ENCODE results near the gene RARRES2. TPM values are rescaled to one million over a fixed set of nuclear protein-coding genes. Genes with fewer than 3 reads are reported as not detected.

The RARRES2 gene
- total and polyA plus RNA-seq, 4 donors, result 25.1 to 234 (median 68.1) TPM

DNA sequence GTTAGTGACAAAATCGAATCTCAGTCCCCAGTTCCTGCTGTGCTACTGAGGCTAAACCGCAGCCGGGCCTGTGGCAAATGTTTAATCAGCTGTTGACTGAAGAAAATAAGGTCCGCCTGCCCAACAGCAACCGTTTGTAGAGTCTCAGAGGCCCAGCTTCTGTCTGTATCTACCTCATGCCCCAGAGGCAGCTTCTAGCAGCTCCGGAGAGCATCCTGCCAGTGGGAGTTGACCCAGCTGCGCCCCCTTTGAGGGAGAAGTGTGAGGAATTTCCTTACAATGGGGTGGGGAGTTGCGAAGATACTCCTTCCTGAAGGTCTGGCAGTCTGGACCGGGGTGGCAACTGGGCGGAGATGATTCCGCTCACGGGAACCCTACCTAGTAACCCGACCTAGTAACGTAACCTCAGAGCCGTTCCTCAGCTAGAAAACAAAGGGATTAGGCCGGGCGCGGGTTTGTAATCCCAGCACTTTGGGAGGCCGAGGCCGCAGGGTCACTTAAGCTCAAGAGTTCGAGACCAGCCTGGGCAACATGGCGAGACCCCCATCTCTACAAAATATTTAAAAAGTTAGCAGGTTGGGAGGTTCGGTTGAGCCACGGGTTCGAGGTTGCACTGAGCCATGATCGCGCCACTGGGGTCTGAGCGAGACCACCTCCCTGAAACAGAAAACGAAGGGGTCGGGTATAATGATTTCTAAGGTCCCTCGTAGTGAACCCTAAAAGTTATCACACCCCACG, 36.9 kb upstream of the RARRES2 start:
- DNase-seq (ENCODE audit: low read depth in 4 of 6, low spot score in 6 of 6), result peak in 2 of 6 donors; percentile 82 to 83
- Histone ChIP-seq H3K9me3 (ENCODE audit: control insufficient read depth, insufficient read depth, low read length) (no peaks in the 10 kb centered on the region), H3K36me3 (ENCODE audit: control insufficient read depth, insufficient read depth, low read length) (peaks cover 31% of the 10 kb centered on the region), H3K4me1 (ENCODE audit: control insufficient read depth, insufficient read depth, low read length) (peaks cover 57% of the 10 kb centered on the region), H3K27me3 (ENCODE audit: control insufficient read depth, insufficient read depth, low read length) (no peaks in the 10 kb centered on the region), H3K27ac (ENCODE audit: low read depth, low read length) (peak overlapping the region; percentile 95), H3K4me3 (ENCODE audit: low read depth, low read length) (peak overlapping the region; percentile 69)
- WGBS (ENCODE audit: insufficient coverage), result 4% methylated on average over 28 of the region's 32 CpGs

DNA sequence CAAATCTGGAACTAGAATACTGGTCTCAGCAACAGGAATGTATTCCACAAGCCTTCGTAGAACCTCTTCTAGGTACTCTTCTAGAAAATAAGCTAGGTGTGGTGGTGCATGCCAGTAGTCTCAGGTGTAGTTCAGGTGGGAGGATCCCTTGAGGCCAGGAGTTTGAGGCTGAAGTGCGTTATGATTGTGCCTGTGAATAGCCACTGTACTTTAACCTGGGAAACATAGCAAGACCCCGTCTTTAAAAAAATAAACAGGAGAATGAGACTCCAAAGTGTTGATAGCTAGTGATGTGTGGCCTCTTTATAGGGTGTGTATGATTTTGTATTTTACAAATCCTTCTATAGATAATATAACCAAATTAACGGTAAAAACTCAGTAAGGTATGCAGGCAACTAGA, 36.2 kb upstream of the RARRES2 start:
- Histone ChIP-seq H3K4me3 (ENCODE audit: low read depth, low read length) (no peak overlapping the region), H3K27ac (ENCODE audit: low read depth, low read length) (peak overlapping the region; percentile 95), H3K4me1 (ENCODE audit: control insufficient read depth, insufficient read depth, low read length) (peaks cover 59% of the 10 kb centered on the region), H3K27me3 (ENCODE audit: control insufficient read depth, insufficient read depth, low read length) (no peaks in the 10 kb centered on the region), H3K9me3 (ENCODE audit: control insufficient read depth, insufficient read depth, low read length) (no peaks in the 10 kb centered on the region), H3K36me3 (ENCODE audit: control insufficient read depth, insufficient read depth, low read length) (peaks cover 38% of the 10 kb centered on the region)
- no CpG with 5 or more reads among the region's 4 CpGs for WGBS (ENCODE audit: insufficient coverage)
- no peak for DNase-seq (ENCODE audit: low read depth in 4 of 6, low spot score in 6 of 6)

DNA sequence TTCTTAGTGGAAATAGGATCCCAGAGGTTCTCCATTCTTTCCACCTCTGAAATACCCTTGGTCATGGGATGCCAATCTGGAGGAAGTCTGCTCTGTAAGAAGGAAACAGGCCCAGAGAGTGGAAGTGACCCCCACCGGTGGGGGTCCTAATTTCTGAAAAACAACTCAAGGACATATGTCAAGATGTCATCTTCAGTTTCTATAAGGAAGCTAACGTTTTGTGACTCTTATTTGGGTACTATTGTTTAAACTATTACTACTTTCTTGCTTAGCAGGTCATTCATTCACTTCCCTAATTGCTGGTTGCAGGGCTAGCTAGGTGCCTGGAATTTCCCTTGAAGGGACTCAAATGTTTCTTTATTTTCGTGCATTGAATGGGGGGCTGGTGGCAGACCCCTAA, 35.8 kb upstream of the RARRES2 start:
- Histone ChIP-seq H3K27ac (ENCODE audit: low read depth, low read length) (peak overlapping the region; percentile 2), H3K36me3 (ENCODE audit: control insufficient read depth, insufficient read depth, low read length) (peaks cover 39% of the 10 kb centered on the region), H3K4me1 (ENCODE audit: control insufficient read depth, insufficient read depth, low read length) (peaks cover 58% of the 10 kb centered on the region), H3K4me3 (ENCODE audit: low read depth, low read length) (no peak overlapping the region), H3K9me3 (ENCODE audit: control insufficient read depth, insufficient read depth, low read length) (no peaks in the 10 kb centered on the region), H3K27me3 (ENCODE audit: control insufficient read depth, insufficient read depth, low read length) (no peaks in the 10 kb centered on the region)
- no CpG with 5 or more reads among the region's 3 CpGs for WGBS (ENCODE audit: insufficient coverage)
- no peak for DNase-seq (ENCODE audit: low read depth in 4 of 6, low spot score in 6 of 6)

DNA sequence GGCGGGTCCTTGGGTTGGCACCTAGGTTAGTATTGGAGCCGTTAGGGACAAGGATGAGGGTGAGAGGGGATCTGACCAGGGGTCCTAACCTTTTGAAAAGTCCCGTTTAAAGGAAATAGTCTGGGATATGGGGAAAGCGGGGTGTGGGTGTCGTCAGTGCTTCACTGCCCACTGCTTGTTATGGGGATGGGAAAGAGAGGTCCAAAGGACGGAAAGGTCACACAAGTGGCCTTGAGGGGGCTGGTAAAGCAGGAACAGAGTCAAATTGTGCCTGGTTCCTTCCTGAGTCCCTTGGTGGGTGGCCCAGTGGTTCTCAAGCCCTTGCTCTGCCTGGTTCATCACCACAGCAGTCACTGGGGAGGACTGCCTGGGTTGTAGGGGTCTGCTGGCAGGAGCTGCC, 35.1 kb upstream of the RARRES2 start:
- Histone ChIP-seq H3K27me3 (ENCODE audit: control insufficient read depth, insufficient read depth, low read length) (no peaks in the 10 kb centered on the region), H3K9me3 (ENCODE audit: control insufficient read depth, insufficient read depth, low read length) (no peaks in the 10 kb centered on the region), H3K36me3 (ENCODE audit: control insufficient read depth, insufficient read depth, low read length) (peaks cover 41% of the 10 kb centered on the region), H3K4me1 (ENCODE audit: control insufficient read depth, insufficient read depth, low read length) (peaks cover 52% of the 10 kb centered on the region), H3K4me3 (ENCODE audit: low read depth, low read length) (no peak overlapping the region), H3K27ac (ENCODE audit: low read depth, low read length) (peak overlapping the region; percentile 47)
- WGBS (ENCODE audit: insufficient coverage), result 83% methylated on average over 6 of the region's 6 CpGs
- no peak for DNase-seq (ENCODE audit: low read depth in 4 of 6, low spot score in 6 of 6)

DNA sequence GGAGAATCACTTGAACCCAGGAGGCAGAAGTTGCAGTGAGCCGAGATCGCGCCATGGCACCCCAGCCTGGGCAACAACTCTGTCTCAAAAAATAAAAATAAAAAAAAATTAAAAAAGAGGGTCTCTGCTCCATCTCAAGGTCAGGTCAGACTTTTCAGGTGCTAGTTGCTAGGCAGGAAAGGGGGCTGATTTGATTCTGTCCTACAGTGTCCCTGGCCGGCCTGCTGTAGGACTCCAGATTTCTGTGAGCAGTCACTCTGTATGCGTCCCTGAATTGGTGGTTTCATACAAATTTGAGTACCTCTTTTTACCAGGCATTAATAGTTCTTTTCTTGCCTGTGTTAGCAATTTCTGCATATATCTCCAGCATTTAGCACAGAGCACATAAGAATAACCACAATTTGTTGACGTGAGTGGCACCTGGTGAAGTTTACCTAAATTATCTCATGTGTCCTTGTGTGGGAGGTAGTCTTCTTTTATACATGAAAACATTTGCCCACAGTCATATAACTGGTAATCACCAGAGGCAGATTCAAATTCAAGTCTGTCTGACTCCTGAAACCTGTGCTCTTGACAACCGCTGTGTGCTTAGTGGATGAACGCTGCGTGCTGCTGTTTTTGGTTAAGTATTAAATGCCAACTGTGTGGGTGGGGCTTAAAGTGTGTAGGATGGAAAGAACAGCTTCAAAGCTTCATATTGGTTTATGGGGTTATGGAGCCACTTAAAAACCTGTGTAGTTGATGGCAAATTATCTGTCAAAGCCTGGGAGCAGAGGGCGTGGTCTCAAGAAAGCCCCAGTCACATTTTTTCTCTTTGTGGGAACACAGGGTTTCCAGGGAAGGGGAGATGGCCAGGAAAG, 34.5 kb upstream of the RARRES2 start:
- Histone ChIP-seq H3K27ac (ENCODE audit: low read depth, low read length) (peak overlapping the region; percentile 47), H3K4me1 (ENCODE audit: control insufficient read depth, insufficient read depth, low read length) (peaks cover 52% of the 10 kb centered on the region), H3K27me3 (ENCODE audit: control insufficient read depth, insufficient read depth, low read length) (no peaks in the 10 kb centered on the region), H3K36me3 (ENCODE audit: control insufficient read depth, insufficient read depth, low read length) (peaks cover 48% of the 10 kb centered on the region), H3K4me3 (ENCODE audit: low read depth, low read length) (no peak overlapping the region), H3K9me3 (ENCODE audit: control insufficient read depth, insufficient read depth, low read length) (no peaks in the 10 kb centered on the region)
- DNase-seq (ENCODE audit: low read depth in 4 of 6, low spot score in 6 of 6), result no peak
- 88% methylated on average over 5 of the region's 10 CpGs for WGBS (ENCODE audit: insufficient coverage)

DNA sequence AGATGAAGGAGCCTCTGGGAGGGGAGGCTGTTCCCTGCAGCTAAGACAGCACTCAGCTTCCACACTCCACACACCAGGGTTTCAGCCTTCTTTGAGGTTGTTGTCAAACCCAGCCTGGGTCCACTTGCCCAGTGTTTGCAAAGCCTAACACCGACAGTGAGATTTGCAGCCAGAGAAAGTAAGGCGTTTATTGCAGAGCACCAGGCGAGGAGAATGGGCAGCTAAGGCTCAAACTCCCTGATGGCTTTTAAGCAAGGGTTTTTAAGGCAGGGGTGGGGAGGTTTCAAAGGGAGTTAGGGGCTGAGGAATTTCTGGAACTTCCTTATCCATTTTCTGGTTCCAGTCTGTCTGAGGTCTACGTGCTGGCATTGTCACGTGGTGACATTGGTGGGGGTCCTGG, 33.0 kb upstream of the RARRES2 start:
- 90% methylated on average over 5 of the region's 5 CpGs for whole genome bisulfite sequencing (ENCODE audit: insufficient coverage)
- Histone ChIP-seq H3K4me3 (ENCODE audit: low read depth, low read length) (no peak overlapping the region), H3K36me3 (ENCODE audit: control insufficient read depth, insufficient read depth, low read length) (peaks cover 56% of the 10 kb centered on the region), H3K27ac (ENCODE audit: low read depth, low read length) (peak overlapping the region; percentile 25), H3K9me3 (ENCODE audit: control insufficient read depth, insufficient read depth, low read length) (no peaks in the 10 kb centered on the region), H3K27me3 (ENCODE audit: control insufficient read depth, insufficient read depth, low read length) (no peaks in the 10 kb centered on the region), H3K4me1 (ENCODE audit: control insufficient read depth, insufficient read depth, low read length) (peaks cover 55% of the 10 kb centered on the region)
- no peak for DNase-seq (ENCODE audit: low read depth in 4 of 6, low spot score in 6 of 6)

DNA sequence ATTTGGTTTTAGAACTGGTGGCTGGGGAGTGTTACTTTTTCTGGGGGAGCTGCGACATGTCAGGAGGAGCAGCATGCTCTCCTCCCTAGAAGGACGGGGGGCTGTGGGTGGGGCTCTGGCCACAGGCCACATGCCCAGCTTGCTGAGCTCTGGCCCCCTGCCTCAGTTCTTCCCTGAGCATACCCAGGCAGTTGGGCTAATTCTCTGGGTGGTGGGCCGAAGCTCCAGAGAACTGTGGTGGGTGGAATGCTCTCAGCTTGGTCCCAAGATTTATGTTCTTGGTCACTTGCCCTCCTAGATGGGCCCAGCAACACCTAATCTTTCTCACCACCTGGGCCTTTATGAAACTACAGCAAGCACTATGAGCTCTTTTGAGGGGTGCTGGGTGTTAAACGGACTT, 32.6 kb upstream of the RARRES2 start:
- peak overlapping the region; percentile 25 for H3K27ac ChIP-seq (ENCODE audit: low read depth, low read length)
- 78% methylated on average over 3 of the region's 4 CpGs for WGBS (ENCODE audit: insufficient coverage)

DNA sequence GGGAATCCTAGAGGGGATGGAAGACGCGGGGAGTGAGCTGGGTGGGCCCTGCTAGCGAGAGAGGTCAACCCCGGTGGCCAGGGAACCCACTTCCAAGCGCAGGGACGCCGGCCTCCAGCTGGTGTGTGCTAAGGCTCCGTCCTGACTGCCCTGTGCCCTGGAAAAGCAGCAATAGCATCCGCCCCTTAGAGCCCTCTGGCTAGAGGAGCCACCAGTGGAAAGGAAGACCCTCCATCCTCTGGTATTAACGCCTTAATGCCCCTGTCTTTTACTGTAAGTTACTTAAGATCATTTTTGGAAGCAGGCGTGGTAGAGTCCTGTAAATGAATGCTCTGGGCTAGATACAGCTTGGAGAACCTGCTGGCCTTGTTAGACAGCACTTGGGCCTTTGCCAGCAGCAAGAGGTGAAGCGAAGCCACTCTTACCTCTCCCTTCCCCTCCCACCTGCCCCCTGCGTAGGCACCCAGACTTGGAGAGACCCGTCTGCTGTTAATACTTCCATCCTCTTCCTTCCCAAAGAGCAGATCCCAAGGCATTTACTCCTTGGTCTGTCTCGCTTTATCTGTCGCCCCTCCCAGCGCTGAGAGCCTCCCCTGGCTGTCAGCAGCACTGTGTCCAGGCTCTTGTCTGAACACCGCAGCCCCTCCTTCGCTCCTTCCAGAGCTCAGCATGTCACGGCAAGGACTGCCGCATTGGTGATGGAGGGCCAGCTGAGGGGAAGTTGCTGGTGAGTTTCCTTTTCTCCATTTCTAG, 31.8 kb upstream of the RARRES2 start:
- Histone ChIP-seq H3K36me3 (ENCODE audit: control insufficient read depth, insufficient read depth, low read length) (peaks cover 57% of the 10 kb centered on the region), H3K4me3 (ENCODE audit: low read depth, low read length) (no peak overlapping the region), H3K9me3 (ENCODE audit: control insufficient read depth, insufficient read depth, low read length) (no peaks in the 10 kb centered on the region), H3K27me3 (ENCODE audit: control insufficient read depth, insufficient read depth, low read length) (no peaks in the 10 kb centered on the region), H3K4me1 (ENCODE audit: control insufficient read depth, insufficient read depth, low read length) (peaks cover 56% of the 10 kb centered on the region), H3K27ac (ENCODE audit: low read depth, low read length) (no peak overlapping the region)
- no peak for DNase-seq (ENCODE audit: low read depth in 4 of 6, low spot score in 6 of 6)
- WGBS (ENCODE audit: insufficient coverage), result 88% methylated on average over 15 of the region's 21 CpGs

More for the DNA sequence above, 32.6 kb upstream of the RARRES2 start:
- H3K4me1 ChIP-seq (ENCODE audit: control insufficient read depth, insufficient read depth, low read length), result peaks cover 59% of the 10 kb centered on the region
- no peaks in the 10 kb centered on the region for H3K27me3 ChIP-seq (ENCODE audit: control insufficient read depth, insufficient read depth, low read length)
- no peak overlapping the region for H3K4me3 ChIP-seq (ENCODE audit: low read depth, low read length)
- no peak for DNase-seq (ENCODE audit: low read depth in 4 of 6, low spot score in 6 of 6)
- H3K36me3 ChIP-seq (ENCODE audit: control insufficient read depth, insufficient read depth, low read length), result peaks cover 57% of the 10 kb centered on the region
- H3K9me3 ChIP-seq (ENCODE audit: control insufficient read depth, insufficient read depth, low read length), result no peaks in the 10 kb centered on the region

DNA sequence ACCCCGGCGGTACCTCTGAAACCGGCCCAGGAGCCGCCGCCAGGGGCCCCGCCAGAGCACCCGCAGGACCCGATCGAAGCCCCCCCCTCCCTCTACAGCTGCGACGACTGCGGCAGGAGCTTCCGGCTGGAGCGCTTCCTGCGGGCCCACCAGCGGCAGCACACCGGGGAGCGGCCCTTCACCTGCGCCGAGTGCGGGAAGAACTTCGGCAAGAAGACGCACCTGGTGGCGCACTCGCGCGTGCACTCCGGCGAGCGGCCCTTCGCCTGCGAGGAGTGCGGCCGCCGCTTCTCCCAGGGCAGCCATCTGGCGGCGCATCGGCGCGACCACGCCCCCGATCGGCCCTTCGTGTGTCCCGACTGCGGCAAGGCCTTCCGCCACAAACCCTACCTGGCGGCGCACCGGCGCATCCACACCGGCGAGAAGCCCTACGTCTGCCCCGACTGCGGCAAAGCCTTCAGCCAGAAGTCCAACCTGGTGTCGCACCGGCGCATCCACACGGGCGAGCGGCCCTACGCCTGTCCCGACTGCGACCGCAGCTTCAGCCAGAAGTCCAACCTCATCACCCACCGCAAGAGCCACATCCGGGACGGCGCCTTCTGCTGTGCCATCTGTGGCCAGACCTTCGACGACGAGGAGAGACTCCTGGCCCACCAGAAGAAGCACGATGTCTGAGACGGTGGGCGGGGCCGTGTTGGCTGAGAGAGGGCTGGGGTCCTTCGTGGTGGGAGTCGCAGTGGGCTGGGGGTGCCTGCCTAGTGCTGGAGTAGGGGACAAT, 31.0 kb upstream of the RARRES2 start:
- Histone ChIP-seq H3K27me3 (ENCODE audit: control insufficient read depth, insufficient read depth, low read length) (no peaks in the 10 kb centered on the region), H3K27ac (ENCODE audit: low read depth, low read length) (no peak overlapping the region), H3K4me1 (ENCODE audit: control insufficient read depth, insufficient read depth, low read length) (peaks cover 57% of the 10 kb centered on the region), H3K36me3 (ENCODE audit: control insufficient read depth, insufficient read depth, low read length) (peaks cover 57% of the 10 kb centered on the region), H3K9me3 (ENCODE audit: control insufficient read depth, insufficient read depth, low read length) (no peaks in the 10 kb centered on the region), H3K4me3 (ENCODE audit: low read depth, low read length) (no peak overlapping the region)
- DNase-seq (ENCODE audit: low read depth in 4 of 6, low spot score in 6 of 6), result no peak
- 78% methylated on average over 78 of the region's 79 CpGs for WGBS (ENCODE audit: insufficient coverage)
